B cell (primary cell): Measurements from ENCODE around the gene C19orf85. TPM values are rescaled to one million over a fixed set of nuclear protein-coding genes. Genes with fewer than 3 reads are reported as not detected.
A peak's percentile ranks its signal among the peaks of the same experiment; 100 is the strongest.

Source experiments
- ATAC-seq: fragments of 200-7000 bp; cut with Tn5 transposase; one replicate; pipeline ENCODE4 v1.10.0; 2021; ENCODE audit warnings: low read depth, mild to moderate bottlenecking, moderate number of reproducible peaks, moderate library complexity
- CTCF ChIA-PET: fragments of 350-600 bp; sonication (Branson Sonifier 250); formaldehyde crosslinking; loops from one replicate; lab custom pipeline; 2021; ENCODE audit warnings: antibody characterized with exemption, inconsistent platforms; lab: Charles Lee
- POLR2A ChIA-PET: fragments of 350-600 bp; sonication (Branson Sonifier 250); formaldehyde crosslinking; loops from one replicate; lab custom pipeline; 2021; ENCODE audit warnings: antibody characterized with exemption; lab: Charles Lee
- DNase-seq: peaks from one replicate; pipeline ENCODE4 v3.0.0; 2013
- H2AFZ ChIP-seq: 2 replicates; pipeline ENCODE4 v1.6.1; 2012; ENCODE audit warnings: mild to moderate bottlenecking, low read depth, low read length; ENCODE audit not compliant: insufficient read depth, poor library complexity, severe bottlenecking
- H3K27ac ChIP-seq, 2 donors: 1 replicate in 1 of 2; 2 replicates in 1 of 2; pipeline ENCODE4 v1.5.1; 2012 to 2013; ENCODE audit warnings: low read length in 2 of 2, mild to moderate bottlenecking in 2 of 2, moderate library complexity in 1 of 2
- H3K27me3 ChIP-seq, 4 experiments: fragments of 200-600 bp in 1 of 4; sonication (generic) in 1 of 4; replicated peaks in 1 of 4; 1 replicate in 2 of 4; 2 replicates in 2 of 4; pipeline versions ENCODE4 v1.6.1 to v1.7.0; 2013 to 2016; ENCODE audit warnings: low read length in 3 of 4, mild to moderate bottlenecking in 2 of 4, mixed read lengths in 1 of 4, moderate library complexity in 1 of 4; ENCODE audit not compliant: insufficient read depth in 4 of 4, control insufficient read depth in 3 of 4; ENCODE audit errors: control extremely low read depth in 1 of 4
- H3K36me3 ChIP-seq, 2 experiments: replicated peaks in 1 of 2; 1 replicate in 1 of 2; 2 replicates in 1 of 2; pipeline versions ENCODE4 v1.6.1 to v1.7.1; 2013; ENCODE audit warnings: low read length in 1 of 2; ENCODE audit not compliant: insufficient read depth in 2 of 2, control insufficient read depth in 1 of 2; ENCODE audit errors: control extremely low read depth in 1 of 2, extremely low read depth in 1 of 2
- H3K4me1 ChIP-seq, 2 donors: fragments of 200-600 bp in 1 of 2; sonication (generic) in 1 of 2; 1 replicate in 1 of 2; 2 replicates in 1 of 2; pipeline versions ENCODE4 v1.5.1 to v1.6.1; 2013 to 2017; ENCODE audit warnings: low read length in 2 of 2; ENCODE audit not compliant: control insufficient read depth in 2 of 2, insufficient read depth in 2 of 2
- H3K4me2 ChIP-seq: replicated peaks from 2 replicates; pipeline ENCODE3; 2012; ENCODE audit warnings: mild to moderate bottlenecking, low read depth, low read length; ENCODE audit not compliant: poor library complexity, severe bottlenecking
- H3K4me3 ChIP-seq, 5 experiments: fragments of 200-600 bp in 1 of 5; sonication (generic) in 1 of 5; 1 replicate in 3 of 5; 2 replicates in 2 of 5; pipeline versions ENCODE4 v1.5.1 to v1.7.0; 2011 to 2016; ENCODE audit warnings: low read length in 4 of 5, mild to moderate bottlenecking in 4 of 5, low read depth in 2 of 5, control low read depth in 1 of 5, moderate library complexity in 1 of 5; ENCODE audit not compliant: insufficient read depth in 1 of 5; ENCODE audit errors: control extremely low read depth in 1 of 5, extremely low read depth in 1 of 5
- H3K79me2 ChIP-seq: fragments of 200-600 bp; sonication (generic); one replicate; pipeline ENCODE4 v1.6.0; 2016; ENCODE audit warnings: low read length; ENCODE audit not compliant: control insufficient read depth, insufficient read depth
- H3K9ac ChIP-seq: fragments of 200-600 bp; sonication (generic); 2 replicates; pipeline ENCODE4 v1.6.1; 2017; ENCODE audit warnings: mild to moderate bottlenecking, low read length, moderate library complexity
- H3K9me3 ChIP-seq, 3 donors: one replicate each; pipeline versions ENCODE4 v1.6.1 to v1.7.1; 2013; ENCODE audit warnings: low read length in 2 of 3; ENCODE audit not compliant: control insufficient read depth in 2 of 3, insufficient read depth in 1 of 3; ENCODE audit errors: control extremely low read depth in 1 of 3
- H4K20me1 ChIP-seq: 2 replicates; pipeline ENCODE4 v1.6.0; 2012; ENCODE audit warnings: mild to moderate bottlenecking, low read length; ENCODE audit not compliant: insufficient read depth, control insufficient read depth, poor library complexity, severe bottlenecking
- H3K27ac Mint-ChIP-seq: one replicate; pipeline ENCODE4 v1.8.0; 2021; ENCODE audit warnings: mixed read lengths
- H3K27me3 Mint-ChIP-seq: one replicate; pipeline ENCODE4 v1.8.0; 2021; ENCODE audit warnings: mixed read lengths
- H3K4me1 Mint-ChIP-seq: one replicate; pipeline ENCODE4 v1.8.0; 2021; ENCODE audit warnings: mixed read lengths
- H3K4me3 Mint-ChIP-seq: one replicate; pipeline ENCODE4 v1.8.0; 2021; ENCODE audit warnings: mixed read lengths
- H3K9me3 Mint-ChIP-seq: one replicate; pipeline ENCODE4 v1.8.0; 2022; ENCODE audit warnings: mixed read lengths; ENCODE audit not compliant: insufficient read depth
- EZH2 ChIP-seq: IDR thresholded peaks from 2 replicates; pipeline ENCODE4 v1.6.1; 2012; ENCODE audit warnings: borderline replicate concordance, low read depth, mild to moderate bottlenecking, moderate library complexity, low read length; ENCODE audit not compliant: insufficient read depth, poor library complexity, severe bottlenecking
- WGBS: methylation state at CpG from one replicate; pipeline ENCODE4 v1.1.5; 2013; ENCODE audit warnings: missing lambda C conversion rate; ENCODE audit not compliant: insufficient coverage; 5-methylcytosine and 5-hydroxymethylcytosine counted together
- intact Hi-C: fragments of 100-400 bp; cut with micrococcal nuclease; formaldehyde crosslinking; loops from one replicate; pipeline ENCODE4 v1.10.0; 2022
- polyA plus RNA-seq: library from polyadenylated mRNA; depleted of rRNA; stranded (reverse); fragments of >200 nt; gene quantifications from 2 replicates; pipeline ENCODE4 v1.2.3, GENCODE V29; 2012
- total RNA-seq, 2 donors: library from RNA; stranded (reverse); fragments of 120-200 nt in 1 of 2; gene quantifications; 1 replicate in 1 of 2; 2 replicates in 1 of 2; pipeline versions ENCODE4 v1.2.3 to v1.2.4, GENCODE V29; 2013 to 2022
- TF ChIP-seq, protein P1 (sequence below): fragments of 200-600 bp; IDR thresholded peaks from one replicate; pipeline ENCODE4 v1.8.0; 2022; ENCODE audit warnings: antibody characterized with exemption, mild to moderate bottlenecking

Gene C19orf85
- total and polyA plus RNA-seq, 2 donors (not counting 1 experiment from before 2014, with no cell fraction given): not detected

DNA sequence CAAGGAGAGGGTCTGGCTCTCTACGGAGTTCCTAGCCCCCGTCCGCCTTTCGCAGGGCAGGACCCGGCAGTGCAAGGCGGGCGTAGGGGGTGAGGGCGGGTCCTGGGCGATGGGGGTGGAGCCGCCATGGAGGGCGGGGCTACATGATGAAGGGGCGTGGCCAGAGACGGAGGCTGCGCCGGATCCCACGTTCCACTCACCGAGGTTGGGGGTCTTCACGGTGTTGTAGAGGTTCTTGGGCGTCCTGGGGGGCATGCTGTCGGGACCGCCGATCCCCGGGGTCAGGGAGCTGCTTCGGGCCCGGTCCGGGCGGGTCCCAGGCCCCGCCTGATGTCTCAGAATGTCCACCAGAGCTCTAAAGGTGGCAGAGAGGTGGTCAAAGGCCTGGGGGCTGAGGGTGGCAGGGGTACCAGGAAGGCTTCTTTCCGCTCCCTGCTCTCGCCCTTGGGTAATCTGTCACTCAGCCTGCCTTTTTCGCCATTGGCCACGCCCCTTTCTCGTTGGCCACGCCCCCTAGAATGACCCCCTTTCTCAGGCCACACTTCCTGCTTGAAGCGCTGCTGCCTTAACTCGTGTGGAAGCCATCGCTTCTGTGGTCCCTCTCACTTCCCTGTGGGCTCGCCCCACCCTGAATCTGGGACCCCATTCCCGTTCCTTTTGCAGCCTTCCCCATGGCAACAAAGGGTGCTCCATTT is 24.0 kb downstream of the C19orf85 start:
- Histone ChIP-seq H3K79me2 (no peaks in the 10 kb centered on the region), H3K9ac (no peak overlapping the region), H3K36me3 (no peaks in the 10 kb centered on the region), H4K20me1 (no peaks in the 10 kb centered on the region), H3K27ac (no peak overlapping the region), H3K4me2 (peak overlapping the region; percentile 62), H3K27me3 (peaks cover 0 to 79% (median 54%) of the 10 kb centered on the region in 4 experiments), H2AFZ (peak overlapping the region; percentile 13), H3K4me3 (peak overlapping the region in 2 of 5 experiments; percentile 19 to 22), H3K9me3 (peaks cover 0 to 31% (median 0%) of the 10 kb centered on the region in 3 donors), H3K4me1 (peaks cover 21 to 37% of the 10 kb centered on the region in 2 donors)
- Mint-ChIP-seq H3K27ac (peak overlapping the region; percentile 0), H3K4me3 (peak overlapping the region; percentile 50), H3K9me3 (no peaks in the 10 kb centered on the region), H3K4me1 (peaks cover 20% of the 10 kb centered on the region), H3K27me3 (peaks cover 72% of the 10 kb centered on the region)
- ChIA-PET CTCF (no interaction called here), POLR2A (no interaction called here)
- 18% methylated on average over 39 of the region's 39 CpGs for WGBS
- DNase-seq (no peak), ATAC-seq (no peak)
- TF ChIP-seq EZH2: no peak
- TF ChIP-seq, protein P1, sequence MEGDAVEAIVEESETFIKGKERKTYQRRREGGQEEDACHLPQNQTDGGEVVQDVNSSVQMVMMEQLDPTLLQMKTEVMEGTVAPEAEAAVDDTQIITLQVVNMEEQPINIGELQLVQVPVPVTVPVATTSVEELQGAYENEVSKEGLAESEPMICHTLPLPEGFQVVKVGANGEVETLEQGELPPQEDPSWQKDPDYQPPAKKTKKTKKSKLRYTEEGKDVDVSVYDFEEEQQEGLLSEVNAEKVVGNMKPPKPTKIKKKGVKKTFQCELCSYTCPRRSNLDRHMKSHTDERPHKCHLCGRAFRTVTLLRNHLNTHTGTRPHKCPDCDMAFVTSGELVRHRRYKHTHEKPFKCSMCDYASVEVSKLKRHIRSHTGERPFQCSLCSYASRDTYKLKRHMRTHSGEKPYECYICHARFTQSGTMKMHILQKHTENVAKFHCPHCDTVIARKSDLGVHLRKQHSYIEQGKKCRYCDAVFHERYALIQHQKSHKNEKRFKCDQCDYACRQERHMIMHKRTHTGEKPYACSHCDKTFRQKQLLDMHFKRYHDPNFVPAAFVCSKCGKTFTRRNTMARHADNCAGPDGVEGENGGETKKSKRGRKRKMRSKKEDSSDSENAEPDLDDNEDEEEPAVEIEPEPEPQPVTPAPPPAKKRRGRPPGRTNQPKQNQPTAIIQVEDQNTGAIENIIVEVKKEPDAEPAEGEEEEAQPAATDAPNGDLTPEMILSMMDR: no peak
- intact Hi-C loops: no loop called here

DNA sequence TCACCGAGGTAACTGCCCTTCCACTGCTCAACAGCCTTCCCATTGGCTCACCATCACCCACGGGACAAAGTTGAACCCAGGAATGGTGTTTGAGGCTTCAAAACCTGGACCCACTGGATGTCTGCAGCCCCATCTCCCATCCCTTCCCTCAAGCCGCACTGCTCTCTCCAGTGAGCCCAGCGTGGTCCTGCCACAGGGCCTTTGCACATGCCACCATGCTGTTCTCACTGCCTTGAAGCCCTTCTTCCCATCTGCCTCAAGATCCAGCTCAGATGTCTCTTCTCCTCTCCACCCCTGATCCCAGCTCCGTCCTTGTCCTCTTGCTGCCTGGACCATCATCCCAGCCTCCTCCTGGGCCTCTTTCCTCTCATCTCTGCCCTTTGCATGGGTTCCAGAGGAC is 25.5 kb downstream of the C19orf85 start:
- Mint-ChIP-seq H3K27me3 (peaks cover 61% of the 10 kb centered on the region), H3K4me1 (peaks cover 20% of the 10 kb centered on the region), H3K27ac (peak overlapping the region; percentile 32), H3K9me3 (no peaks in the 10 kb centered on the region), H3K4me3 (no peak overlapping the region)
- intact Hi-C loops: no loop called here
- TF ChIP-seq, protein P1: no peak
- no peak for TF ChIP-seq EZH2
- Histone ChIP-seq H3K27me3 (peaks cover 0 to 74% (median 54%) of the 10 kb centered on the region in 4 experiments), H2AFZ (no peak overlapping the region), H3K36me3 (no peaks in the 10 kb centered on the region), H3K9me3 (peaks cover 0 to 31% (median 0%) of the 10 kb centered on the region in 3 donors), H3K4me2 (no peak overlapping the region), H3K79me2 (no peaks in the 10 kb centered on the region), H3K9ac (no peak overlapping the region), H4K20me1 (no peaks in the 10 kb centered on the region), H3K4me3 (no peak overlapping the region), H3K27ac (no peak overlapping the region), H3K4me1 (peaks cover 21 to 33% of the 10 kb centered on the region in 2 donors)
- ChIA-PET CTCF (interaction anchor here (1.0 kb wide), 1 partner anchor 21 kb away, joined by 3 read pairs; no protein-coding TSS in a partner anchor), POLR2A (no interaction called here)
- ATAC-seq: no peak
- DNase-seq: no peak
- 67% methylated on average over 5 of the region's 5 CpGs for WGBS
